A549 (cell line): ENCODE data around the gene FRMD4A.

Source experiments
- CBX8 ChIP-seq: fragments of 200-600 bp; sonication (generic); IDR thresholded peaks from 2 replicates; pipeline ENCODE4 v1.6.1; 2016
- RCOR1 ChIP-seq: fragments of 150-350 bp; IDR thresholded peaks from 2 replicates; pipeline ENCODE4 v1.6.1; 2014; ENCODE audit warnings: antibody characterized with exemption, low read length, low read depth
- TF ChIP-seq, protein P1 (sequence below): fragments of >200 bp; sonication (Bioruptor Twin); formaldehyde crosslinking; IDR thresholded peaks from 3 replicates; pipeline ENCODE4 v1.5.1; 2016
- TF ChIP-seq, protein P2 (sequence below): fragments of 150-350 bp; IDR thresholded peaks from 2 replicates; pipeline ENCODE4 v1.6.1; 2014; ENCODE audit warnings: low read depth, mild to moderate bottlenecking, low read length

DNA sequence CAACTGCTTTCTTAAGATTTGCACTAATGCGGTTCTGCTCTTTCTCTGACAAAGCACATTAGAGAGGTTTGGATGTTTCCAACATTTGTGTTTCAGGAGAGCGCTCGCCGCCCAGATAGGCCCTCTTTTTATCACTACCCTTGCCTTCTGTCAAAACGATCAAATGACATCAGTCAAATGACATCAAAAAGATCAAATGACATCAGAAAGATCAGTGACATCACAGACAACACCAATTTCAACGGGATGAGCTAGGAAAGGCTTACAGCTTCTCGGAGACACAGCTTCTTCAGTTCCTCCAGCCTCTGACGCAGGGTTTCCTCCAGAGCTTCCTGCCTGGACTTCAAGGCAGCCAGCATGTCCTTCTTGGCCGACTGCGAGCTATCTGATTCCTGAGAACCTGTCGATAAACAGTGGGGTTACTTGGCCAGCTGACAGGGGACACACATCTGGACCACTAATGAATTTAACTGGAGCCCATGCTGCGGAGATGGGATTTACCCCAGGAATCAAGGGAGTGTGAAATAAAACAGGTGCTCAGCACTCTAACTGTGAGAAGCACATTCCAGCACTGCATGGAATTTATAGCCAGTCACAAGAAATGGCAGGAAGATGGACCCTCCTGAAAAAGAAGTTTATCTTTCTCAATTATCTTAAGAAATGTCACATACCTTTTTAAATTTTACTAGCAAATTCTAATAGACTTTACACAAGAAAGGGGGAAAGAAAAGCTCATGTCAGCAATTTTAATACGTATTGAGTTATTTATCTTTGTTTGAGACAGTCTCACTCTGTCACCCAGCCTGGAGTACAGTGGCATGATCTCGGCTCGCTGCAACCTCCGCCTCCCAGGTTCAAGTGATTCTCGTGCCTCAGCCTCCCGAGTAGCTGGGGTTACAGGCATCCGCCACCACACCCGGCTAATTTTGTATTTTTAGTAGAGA lies 655.8 kb downstream of the FRMD4A start:
- TF ChIP-seq, protein P1, sequence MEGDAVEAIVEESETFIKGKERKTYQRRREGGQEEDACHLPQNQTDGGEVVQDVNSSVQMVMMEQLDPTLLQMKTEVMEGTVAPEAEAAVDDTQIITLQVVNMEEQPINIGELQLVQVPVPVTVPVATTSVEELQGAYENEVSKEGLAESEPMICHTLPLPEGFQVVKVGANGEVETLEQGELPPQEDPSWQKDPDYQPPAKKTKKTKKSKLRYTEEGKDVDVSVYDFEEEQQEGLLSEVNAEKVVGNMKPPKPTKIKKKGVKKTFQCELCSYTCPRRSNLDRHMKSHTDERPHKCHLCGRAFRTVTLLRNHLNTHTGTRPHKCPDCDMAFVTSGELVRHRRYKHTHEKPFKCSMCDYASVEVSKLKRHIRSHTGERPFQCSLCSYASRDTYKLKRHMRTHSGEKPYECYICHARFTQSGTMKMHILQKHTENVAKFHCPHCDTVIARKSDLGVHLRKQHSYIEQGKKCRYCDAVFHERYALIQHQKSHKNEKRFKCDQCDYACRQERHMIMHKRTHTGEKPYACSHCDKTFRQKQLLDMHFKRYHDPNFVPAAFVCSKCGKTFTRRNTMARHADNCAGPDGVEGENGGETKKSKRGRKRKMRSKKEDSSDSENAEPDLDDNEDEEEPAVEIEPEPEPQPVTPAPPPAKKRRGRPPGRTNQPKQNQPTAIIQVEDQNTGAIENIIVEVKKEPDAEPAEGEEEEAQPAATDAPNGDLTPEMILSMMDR, result no peak
- TF ChIP-seq CBX8 (no peak), RCOR1 (no peak)
- TF ChIP-seq, protein P2, sequence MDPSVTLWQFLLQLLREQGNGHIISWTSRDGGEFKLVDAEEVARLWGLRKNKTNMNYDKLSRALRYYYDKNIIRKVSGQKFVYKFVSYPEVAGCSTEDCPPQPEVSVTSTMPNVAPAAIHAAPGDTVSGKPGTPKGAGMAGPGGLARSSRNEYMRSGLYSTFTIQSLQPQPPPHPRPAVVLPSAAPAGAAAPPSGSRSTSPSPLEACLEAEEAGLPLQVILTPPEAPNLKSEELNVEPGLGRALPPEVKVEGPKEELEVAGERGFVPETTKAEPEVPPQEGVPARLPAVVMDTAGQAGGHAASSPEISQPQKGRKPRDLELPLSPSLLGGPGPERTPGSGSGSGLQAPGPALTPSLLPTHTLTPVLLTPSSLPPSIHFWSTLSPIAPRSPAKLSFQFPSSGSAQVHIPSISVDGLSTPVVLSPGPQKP, result no peak
